SK-N-DZ (cell line): ENCODE results near the gene EP400.
"Not testable (repeated sequence)": the region's sequence is repeated elsewhere in the genome, so short reads cannot be mapped to it uniquely, and the experiment has no call there.

Experiments
- DNase-seq: peaks from one replicate; pipeline ENCODE4 v3.0.0-alpha.2; 2015; ENCODE audit warnings: low spot score

EP400 gene

GRCh38 chr12:131928080-131928710, 21.5 kb upstream of the EP400 start:
- DNase-seq = no peak

DNA sequence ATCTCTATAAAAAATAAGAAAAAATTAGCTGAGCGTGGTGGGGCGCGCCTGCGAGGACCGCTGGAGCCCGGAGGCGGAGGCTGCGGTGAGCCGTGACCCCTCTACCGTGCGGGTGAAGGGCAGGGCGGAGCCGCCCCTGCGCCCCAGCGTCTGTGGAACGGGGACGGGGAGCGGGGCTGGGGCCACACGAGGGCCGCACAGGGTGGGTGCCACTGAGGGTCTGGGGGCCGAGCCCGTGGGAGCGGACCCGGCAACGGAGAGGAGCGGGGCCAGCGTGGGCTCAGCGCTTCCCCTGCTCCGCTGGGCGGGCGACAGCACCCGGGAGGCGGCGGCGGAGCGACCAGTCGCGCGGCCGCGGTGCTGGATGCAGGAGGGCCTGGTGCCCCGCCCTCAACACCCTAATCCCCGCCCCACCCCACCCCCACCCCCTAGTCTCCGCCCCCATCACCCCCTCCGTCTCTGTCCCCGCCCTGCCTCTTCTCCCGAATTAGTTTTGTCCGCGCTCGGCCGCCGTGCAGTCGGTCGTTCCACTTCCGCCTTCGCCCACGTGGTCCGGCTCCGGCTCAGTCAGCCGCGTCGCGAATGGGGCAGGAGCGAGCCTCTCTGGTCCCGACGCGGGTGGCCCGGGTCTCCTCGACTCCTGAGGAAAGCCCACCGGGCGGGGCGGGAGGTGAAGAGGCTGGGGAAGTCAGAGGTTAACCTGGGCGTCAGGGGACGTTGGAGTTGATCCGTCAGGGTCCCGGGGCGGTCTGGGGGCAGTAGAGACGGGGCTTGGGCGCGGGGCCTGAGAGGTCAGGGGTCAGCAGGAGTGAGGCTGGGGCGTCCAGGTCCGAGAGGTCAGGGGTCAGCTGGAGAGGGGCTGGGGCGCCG, 20.8 kb upstream of the EP400 start, which contains the start of gene PUS1:
Gene PUS1, plus strand, starts transcription at position 566 of the 870 bp plus-strand sequence. CDS start 447 bp downstream, outside the sequence.
- DNase-seq = peak; percentile 96

DNA sequence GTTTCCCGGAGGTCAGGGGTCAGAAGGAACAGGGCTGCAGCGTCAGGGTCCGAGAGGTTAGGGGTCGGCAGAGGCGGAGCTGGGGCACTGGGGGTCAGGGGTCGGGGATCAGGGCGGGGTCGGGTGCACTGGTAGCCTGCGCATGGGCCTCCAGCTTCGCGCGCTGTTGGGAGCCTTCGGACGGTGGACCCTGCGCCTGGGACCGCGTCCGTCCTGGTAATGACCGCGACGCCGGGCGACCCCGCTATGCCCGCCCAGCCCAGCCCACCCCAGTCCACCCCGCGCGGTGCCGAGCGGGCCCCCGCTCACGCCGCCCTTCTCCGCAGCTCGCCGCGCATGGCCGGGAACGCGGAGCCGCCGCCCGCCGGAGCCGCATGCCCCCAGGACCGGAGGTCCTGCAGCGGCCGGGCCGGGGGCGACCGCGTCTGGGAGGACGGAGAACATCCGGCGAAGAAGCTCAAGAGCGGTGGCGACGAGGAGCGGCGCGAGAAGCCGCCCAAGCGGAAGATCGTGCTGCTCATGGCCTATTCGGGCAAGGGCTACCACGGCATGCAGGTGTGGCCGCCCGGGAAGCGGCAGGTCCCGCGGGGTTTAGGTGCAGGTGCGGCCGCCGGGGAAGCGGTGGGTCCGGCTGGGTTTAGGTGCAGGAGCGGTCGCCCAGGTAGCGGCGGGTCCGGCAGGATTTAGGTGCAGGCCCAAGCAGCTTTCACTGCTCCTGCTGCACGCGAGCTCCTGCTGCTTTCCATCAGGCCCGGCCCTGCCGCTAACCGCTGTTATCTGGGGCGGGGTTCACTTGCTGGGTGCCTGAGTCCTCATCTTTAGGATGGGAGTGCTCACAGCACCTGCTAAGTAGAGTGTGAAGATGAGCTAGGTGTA, 19.9 kb upstream of the EP400 start:
- DNase-seq = no peak

- DNase-seq = no peak
Measured at GRCh38 chr12:131930510-131930909, 19.2 kb upstream of the EP400 start.

GRCh38 chr12:131933387-131933786, 16.4 kb upstream of the EP400 start:
- DNase-seq = no peak

- DNase-seq = no peak
Measured at GRCh38 chr12:131934535-131934934, 15.2 kb upstream of the EP400 start.

GRCh38 chr12:131938082-131938481, 11.7 kb upstream of the EP400 start:
- no peak for DNase-seq

DNA sequence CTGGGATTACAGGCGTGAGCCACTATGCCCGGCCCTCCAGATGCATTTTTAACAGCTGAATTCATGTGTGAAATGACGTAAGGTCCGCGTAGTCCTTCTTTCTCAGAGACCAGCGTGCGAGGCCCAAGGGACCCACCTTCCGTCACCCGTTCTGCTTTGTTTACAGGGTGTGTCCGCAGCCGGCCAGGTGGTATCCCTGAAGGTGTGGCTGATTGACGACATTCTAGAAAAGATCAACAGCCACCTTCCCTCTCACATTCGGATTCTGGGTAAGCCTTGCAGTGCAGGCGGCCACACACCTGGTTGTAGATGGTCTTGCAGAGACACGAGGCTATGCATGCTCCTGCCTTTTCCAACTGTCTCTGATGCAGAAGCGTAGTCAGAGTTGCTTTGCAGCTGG, 10.7 kb upstream of the EP400 start:
- no peak for DNase-seq

GRCh38 chr12:131940141-131940547, 9.6 kb upstream of the EP400 start:
- DNase-seq = no peak

GRCh38 chr12:131941116-131941986, 8.4 kb upstream of the EP400 start:
- no peak for DNase-seq

- DNase-seq = no peak
Measured at GRCh38 chr12:131941987-131942341, 7.8 kb upstream of the EP400 start.

- DNase-seq = no peak
Measured at GRCh38 chr12:131942671-131943070, 7.1 kb upstream of the EP400 start.

DNA sequence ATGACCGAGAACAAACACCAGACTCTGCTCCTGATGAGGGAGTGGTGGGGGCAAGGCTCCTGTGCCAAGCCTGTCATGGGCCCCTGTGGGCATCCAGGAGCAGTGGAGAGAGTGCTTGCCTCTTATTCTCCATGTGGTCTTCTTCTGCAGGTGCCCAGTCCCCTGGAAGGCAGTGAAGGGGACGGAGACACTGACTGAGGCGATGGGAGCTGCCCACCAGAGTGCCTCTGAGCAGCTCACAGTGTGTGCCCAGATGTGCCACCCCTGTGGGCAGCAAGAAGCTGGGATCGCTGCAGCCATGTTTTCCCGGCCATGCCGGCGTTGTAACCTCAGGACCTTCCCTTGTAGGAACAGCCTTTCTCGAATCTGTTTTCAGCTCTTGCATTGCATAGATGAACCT, 6.4 kb upstream of the EP400 start:
- DNase-seq = no peak

GRCh38 chr12:131943876-131944275, 5.9 kb upstream of the EP400 start:
- no peak for DNase-seq

- DNase-seq = no peak
Measured at GRCh38 chr12:131944601-131945251, 5.0 kb upstream of the EP400 start.

DNA sequence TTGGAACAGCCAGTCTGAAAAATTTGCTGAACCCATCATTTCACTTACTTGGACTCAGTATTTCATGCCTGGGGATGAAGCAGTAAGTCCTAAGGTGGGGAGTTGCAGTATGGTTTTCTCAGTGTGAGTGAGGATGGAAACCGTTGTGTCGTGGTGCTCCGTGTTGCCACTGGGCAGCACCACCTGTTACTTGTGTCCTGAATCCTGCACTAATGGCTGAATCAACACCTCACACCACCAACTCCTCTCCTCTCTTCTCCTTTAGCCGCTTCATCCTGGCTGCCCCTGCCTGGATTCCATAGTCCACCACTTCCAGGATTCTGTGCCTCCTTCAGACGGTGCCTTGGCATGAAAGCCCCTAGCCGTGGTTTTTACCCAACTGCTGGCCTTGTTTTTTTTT, 3.0 kb upstream of the EP400 start:
- DNase-seq = no peak

GRCh38 chr12:131947482-131948027, 2.2 kb upstream of the EP400 start:
- DNase-seq = no peak

- no peak for DNase-seq
Measured at GRCh38 chr12:131948166-131948712, 1.5 kb upstream of the EP400 start.

DNA sequence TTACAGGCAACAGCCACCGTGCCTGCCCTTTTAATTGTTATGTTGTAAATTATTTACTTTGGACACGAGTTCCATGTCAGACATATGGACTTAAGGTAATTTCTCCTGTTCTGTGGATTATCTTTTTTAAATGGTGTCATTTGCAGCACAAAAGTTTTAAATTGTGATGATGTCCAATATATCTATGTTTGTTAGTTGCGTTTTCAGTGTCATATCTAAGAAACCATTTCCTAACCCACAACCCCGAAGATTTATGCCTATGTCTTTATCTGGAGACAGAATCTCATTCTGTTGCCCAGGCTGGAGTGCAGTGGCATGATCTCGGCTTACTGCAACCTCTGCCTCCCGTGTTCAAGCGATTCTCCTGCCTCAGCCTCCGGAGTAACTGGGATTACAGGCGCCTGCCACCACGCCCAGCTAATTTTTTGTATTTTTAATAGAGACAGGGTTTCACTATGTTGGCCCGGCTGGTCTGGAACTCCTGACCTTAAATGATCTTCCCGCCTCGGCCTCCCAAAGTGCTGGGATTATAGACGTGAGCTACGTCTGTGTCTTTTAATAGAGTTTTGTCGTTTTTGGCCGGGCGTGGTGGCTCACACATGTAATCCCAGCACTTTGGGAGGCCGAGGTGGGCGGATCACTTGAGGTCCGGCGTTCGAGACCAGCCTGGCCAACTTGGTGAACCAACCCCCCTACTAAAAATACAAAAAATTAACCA, 870 bp upstream of the EP400 start:
- not testable (repeated sequence) for DNase-seq
